GM19438 (cell line): ENCODE data around the gene CKMT1A.
A peak's percentile ranks its signal among the peaks of the same experiment; 100 is the strongest.
"Not testable (repeated sequence)": the region's sequence is repeated elsewhere in the genome, so short reads cannot be mapped to it uniquely, and the experiment has no call there.

Experiments
- ATAC-seq: cut with Tn5 transposase; IDR thresholded peaks from one replicate; pipeline ENCODE4 v1.9.1; 2021; ENCODE audit warnings: low read depth; ENCODE audit not compliant: unreplicated experiment

Gene CKMT1A

GRCh38 chr15:43693148-43694022 is at the start of gene CKMT1A:
Gene CKMT1A, plus strand, starts transcription at chr15:43693859. Its CDS starts 192 bp downstream, at chr15:43694051.
- ATAC-seq = not testable (repeated sequence)

- no peak for ATAC-seq
Observed at GRCh38 chr15:43648649-43649429, 44.8 kb upstream of the CKMT1A start, which contains the start of gene CATSPER2. Gene CATSPER2, minus strand, starts transcription at chr15:43648844. Its CDS starts 783 bp downstream, at chr15:43648061.

GRCh38 chr15:43649430-43649926 is 44.2 kb upstream of the CKMT1A start:
- not testable (repeated sequence) for ATAC-seq

- not testable (repeated sequence) for ATAC-seq
Observed at GRCh38 chr15:43659727-43660126, 33.9 kb upstream of the CKMT1A start.

GRCh38 chr15:43662293-43662692 is 31.4 kb upstream of the CKMT1A start:
- ATAC-seq = not testable (repeated sequence)

- not testable (repeated sequence) for ATAC-seq
Observed at GRCh38 chr15:43663333-43663732, 30.3 kb upstream of the CKMT1A start.

GRCh38 chr15:43666177-43666576 is 27.5 kb upstream of the CKMT1A start:
- ATAC-seq = not testable (repeated sequence)

GRCh38 chr15:43674175-43674574 is 19.5 kb upstream of the CKMT1A start:
- ATAC-seq = not testable (repeated sequence)

- ATAC-seq = peak; percentile 96
Observed at GRCh38 chr15:43689604-43690301, 3.9 kb upstream of the CKMT1A start.

GRCh38 chr15:43692679-43693078 is 980 bp upstream of the CKMT1A start:
- ATAC-seq = not testable (repeated sequence)

- no peak for ATAC-seq
Observed at GRCh38 chr15:43702174-43702573, 8.5 kb downstream of the CKMT1A start.

GRCh38 chr15:43702701-43703424 is 9.2 kb downstream of the CKMT1A start:
- ATAC-seq = no peak

GRCh38 chr15:43710431-43711131 is 16.9 kb downstream of the CKMT1A start:
- ATAC-seq = not testable (repeated sequence)

- no peak for ATAC-seq
Observed at GRCh38 chr15:43723151-43723550, 29.5 kb downstream of the CKMT1A start.

GRCh38 chr15:43726306-43726705 is 32.6 kb downstream of the CKMT1A start:
- ATAC-seq = not testable (repeated sequence)

GRCh38 chr15:43728053-43728725 is 34.5 kb downstream of the CKMT1A start:
- not testable (repeated sequence) for ATAC-seq

GRCh38 chr15:43735416-43735815 is 41.8 kb downstream of the CKMT1A start:
- ATAC-seq = peak; percentile 41

- ATAC-seq = peak; percentile 71
Observed at GRCh38 chr15:43746245-43746902, 52.7 kb downstream of the CKMT1A start, which contains the start of gene PDIA3. Gene PDIA3, plus strand, starts transcription at chr15:43746438. Its CDS starts 102 bp downstream, at chr15:43746540.
